ENCODE data around the gene GAPT.
"Not testable (repeated sequence)": the region's sequence is repeated elsewhere in the genome, so short reads cannot be mapped to it uniquely, and the experiment has no call there.

GAPT gene

DNA sequence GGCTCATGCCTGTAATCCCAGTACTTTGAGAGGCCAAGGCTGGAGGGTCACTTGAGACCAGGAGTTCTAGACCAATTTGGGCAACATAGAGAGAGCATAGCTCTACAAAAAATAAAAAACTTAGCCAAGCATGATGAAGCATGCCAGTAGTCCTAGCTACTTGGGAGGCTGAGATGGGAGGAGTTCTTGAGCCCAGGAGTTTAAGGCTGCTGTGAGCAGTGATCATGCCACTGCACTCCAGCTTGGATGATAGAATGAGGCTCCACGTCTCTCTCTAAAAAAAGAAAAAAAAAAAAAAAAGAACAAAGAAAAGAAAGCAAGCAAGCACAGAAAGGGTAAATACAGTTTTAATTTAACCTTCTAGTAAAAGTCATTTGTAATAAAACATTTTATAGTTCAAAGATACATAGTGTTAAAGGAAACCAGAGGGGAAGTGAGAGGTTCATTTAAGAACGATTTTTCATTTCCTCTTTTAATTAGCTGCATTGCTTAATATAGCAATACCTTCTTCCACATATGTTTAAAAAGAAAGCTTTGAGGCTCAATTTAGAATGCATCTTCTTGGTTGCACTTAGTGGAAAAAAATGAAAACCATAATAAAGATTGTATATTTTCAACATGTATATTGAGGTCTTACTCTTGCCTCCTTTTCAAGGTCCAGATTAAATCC is 14.9 kb downstream of the GAPT start:
- DNase-seq: no peak

DNA sequence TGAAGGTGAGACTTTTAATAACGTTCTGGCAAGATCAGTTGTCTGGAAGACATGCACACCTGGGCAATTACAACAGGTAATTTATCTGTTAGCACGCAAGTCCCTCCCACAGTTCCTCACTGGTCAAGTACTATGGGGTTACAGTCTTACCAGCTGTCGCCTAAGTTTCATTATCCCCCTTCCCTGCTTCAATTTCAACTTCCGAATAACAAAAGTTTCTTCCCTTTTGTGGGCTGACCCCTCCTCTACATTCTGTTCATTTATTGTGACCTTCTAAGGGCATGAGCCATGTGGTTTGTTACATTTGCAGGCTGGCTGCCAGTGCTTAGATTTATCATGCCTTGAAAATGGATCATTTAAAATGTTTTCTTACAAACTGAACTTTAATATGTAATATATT is 16.5 kb downstream of the GAPT start:
- DNase-seq: no peak

DNA sequence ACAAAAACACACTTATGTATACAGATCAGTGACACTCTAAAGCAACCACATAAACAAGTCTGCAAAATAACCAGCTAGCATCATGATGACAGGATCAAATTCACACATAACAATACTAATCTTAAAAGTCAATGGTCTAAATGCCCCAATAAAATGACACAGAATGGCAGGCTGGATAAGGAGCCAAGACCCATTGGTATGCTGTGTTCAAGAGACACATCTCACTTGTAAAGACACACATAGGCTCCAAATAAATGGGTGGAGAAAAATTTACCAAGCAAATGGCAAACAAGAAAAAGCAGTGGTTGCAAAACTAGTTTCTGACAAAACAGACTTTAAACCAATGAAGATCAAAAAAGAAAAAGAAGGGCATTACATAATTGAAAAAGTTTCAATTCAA is 26.0 kb downstream of the GAPT start:
- DNase-seq: no peak

DNA sequence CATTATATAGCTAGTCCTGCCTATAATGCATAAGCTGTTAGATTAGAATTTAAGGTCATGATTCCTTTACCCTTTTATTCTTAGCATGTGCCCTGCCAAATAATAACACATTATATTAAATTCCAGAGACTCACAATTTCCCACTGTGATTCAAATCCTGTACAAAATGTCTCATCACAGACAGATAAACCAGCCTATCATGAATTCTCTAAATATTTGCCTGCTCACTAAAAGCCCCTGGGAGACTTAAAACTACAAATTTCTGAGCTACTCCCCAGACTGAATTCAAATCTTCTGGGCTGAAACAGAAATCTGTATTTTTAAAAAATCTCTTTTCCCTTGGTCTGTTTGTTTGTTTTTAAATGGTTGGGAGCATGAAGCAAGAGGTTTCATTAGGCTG is 32.7 kb downstream of the GAPT start:
- DNase-seq: no peak

DNA sequence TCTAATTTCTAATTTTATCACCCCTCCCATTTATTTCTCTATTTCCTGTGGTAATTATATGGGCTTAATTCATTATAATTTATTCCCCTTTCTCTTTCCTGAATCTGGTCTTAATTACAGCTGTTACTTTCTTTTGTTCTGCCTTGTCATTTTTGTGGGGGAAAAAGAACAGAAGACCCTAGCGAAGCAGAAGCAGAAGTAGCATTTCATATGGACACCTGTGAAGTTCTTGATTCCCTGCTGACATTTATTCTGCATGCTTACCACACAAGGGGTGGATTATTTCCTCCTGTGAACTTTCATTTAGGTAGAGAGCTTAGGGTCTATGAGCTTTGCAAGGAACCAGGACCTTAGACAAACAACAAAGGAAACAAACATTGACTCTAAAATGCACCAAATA is 33.3 kb downstream of the GAPT start:
- no peak for DNase-seq

DNA sequence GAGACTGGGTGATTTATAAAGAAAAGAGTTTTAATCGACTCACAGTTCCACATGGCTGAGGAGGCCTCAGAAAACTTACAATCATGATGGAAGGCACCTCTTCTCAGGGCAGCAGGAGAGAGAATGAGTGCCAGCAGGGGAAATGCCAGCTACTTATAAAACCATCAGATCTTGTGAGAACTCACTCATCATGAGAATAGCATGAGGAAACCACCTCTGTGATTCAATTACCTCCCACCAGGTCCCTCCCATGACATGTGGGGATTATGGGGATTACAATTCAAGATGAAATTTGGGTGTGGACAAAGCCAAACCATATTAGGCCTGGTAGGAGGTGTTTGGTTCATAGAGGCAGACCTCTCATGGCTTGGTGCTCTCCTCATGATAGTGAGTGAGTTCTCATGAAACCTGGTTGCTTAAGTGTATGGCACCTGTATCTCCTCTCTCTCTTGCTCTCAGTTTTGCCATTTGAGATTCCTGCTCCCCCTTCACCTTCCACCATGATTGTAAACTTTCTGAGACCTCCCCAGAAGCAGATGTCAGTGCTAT is 39.8 kb downstream of the GAPT start:
- DNase-seq: no peak

DNA sequence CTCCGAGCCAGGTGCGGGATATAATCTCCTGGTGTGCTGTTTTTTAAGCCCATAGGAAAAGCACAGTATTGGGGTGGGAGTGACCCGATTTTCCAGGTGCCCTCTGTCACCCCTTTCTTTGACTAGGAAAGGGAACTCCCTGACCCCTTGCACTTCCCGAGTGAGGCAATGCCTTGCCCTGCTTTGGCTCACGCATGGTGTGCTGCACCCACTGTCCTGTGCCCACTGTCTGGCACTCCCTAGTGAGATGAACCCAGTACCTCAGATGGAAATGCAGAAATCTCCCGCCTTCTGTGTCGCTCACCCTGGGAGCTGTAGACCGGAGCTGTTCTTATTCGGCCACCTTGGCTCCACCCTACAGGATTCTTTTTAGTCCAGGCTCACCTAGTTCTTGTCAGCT is 50.7 kb downstream of the GAPT start:
- not testable (repeated sequence) for DNase-seq

DNA sequence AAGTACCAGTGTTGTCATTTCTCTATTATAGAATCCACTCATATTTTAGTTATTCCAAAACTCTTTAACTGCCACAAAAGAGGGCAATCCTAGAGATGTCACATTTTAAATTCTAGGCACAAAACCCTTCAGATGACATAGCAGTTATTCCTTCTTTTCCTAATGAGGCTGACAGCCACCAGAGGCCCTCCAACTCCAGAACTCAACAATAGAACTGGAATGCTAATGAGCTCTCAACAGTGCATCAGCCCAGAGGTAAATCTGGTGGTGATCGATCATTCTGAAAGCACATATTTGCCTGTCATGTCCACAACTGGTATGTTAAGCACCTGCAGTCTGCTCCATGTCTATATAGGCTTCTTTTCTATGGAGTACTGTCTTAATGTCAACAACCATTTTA is 51.5 kb downstream of the GAPT start:
- DNase-seq: no peak

DNA sequence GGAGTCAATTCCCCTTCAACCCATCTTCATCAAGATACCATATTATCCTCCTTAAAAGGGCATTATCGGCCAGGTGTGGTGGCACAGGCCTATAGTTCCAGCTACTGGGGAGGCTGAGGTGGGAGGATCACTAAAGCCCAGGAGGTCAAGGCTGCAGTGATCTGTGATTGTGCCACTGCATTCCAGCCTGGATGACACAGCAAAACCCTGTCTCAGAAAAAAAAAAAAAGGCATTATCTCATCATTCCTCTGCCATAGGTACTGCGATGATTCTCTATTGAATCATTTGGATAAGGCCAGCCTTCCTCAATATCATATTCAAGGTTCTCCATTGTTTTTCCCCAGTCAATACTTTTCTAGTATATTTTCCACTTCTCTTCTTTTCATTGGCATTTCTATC is 52.5 kb downstream of the GAPT start:
- DNase-seq: no peak

DNA sequence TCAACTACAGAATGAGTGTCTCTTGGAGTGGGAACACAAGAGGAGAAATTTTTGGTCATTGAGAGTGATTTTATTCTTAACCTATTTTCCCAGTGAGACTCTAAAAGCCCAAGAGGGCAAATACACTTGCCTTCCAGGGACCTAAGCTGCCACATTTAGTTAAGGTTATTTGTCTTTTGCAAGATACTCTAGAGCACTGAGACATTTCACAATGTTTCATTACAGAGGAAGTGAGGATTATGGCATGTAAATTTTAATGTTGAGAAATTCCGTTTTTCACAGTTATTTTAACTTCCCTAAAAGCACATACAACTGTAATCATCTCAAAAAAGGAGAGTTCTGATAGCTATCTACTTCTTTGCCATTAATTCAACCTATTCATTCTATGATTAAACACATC is 53.0 kb downstream of the GAPT start:
- no peak for DNase-seq

DNA sequence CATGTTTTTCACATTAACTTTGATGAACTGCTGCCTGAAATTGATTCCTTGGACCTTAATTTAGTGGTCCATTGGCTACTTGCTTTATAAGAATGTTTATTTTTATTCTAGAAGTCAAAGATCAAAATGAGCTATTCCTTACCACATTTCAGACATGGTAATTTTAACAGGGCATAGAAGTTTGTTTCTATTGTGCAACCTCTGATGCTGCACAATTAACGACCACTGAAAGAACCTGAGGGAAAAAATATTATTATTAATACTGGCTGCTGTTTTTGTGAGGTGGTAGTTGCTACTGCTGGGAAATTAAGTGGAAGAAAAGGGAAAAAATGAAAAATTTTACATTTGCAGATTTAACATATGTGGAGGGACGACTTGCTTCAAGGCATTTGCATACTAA is 53.7 kb downstream of the GAPT start:
- no peak for DNase-seq

DNA sequence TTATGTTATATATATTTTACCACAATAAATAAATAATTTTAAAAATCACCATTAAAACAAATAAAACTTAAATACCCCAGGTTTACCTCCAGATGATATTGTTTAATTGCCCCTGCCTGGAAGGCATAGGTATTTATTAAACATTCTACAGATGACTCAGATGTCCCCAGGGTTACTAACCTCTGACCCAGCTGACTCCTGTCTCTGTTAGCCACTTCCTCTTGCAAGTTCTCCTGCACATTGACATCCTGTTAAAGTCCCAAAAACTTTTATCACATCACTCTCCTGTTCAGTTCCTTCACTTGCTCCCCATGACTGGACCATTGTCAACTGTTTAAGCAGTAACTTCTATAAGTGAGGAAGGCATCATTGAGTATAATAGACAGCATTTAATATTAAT is 54.7 kb downstream of the GAPT start:
- no peak for DNase-seq
